ENCODE data around the gene FOXP1.
"Not testable (repeated sequence)": the region's sequence is repeated elsewhere in the genome, so short reads cannot be mapped to it uniquely, and the experiment has no call there.

FOXP1 gene

GRCh38 chr3:71346061-71346460 lies 237.5 kb downstream of the FOXP1 start:
- no peak for DNase-seq

GRCh38 chr3:71345429-71346040 lies 238.0 kb downstream of the FOXP1 start:
- DNase-seq = no peak

GRCh38 chr3:71341721-71342120 lies 241.8 kb downstream of the FOXP1 start:
- no peak for DNase-seq

- DNase-seq = no peak
These were observed 244.5 kb downstream of the FOXP1 start for GRCh38 chr3:71339049-71339448.

DNA sequence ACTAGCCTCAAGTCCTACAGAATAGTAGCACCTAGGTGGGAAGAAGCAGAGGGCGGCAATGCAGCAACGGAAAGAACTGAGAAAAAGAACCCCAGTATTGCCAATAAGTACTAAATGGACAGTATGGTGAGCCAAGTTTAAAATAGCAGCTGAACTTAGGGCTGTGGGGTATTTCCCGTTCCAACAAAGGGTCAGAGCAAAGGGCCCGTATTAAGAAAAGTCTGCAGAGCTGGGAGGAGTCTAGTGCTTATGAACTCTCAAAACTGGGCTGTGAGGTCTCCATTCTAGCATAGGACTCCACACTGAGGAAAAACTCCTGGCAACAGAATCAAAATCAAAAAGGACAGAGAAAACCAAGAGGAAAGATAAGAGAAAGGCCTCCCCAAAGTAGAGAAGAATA lies 250.7 kb downstream of the FOXP1 start:
- no peak for DNase-seq

DNA sequence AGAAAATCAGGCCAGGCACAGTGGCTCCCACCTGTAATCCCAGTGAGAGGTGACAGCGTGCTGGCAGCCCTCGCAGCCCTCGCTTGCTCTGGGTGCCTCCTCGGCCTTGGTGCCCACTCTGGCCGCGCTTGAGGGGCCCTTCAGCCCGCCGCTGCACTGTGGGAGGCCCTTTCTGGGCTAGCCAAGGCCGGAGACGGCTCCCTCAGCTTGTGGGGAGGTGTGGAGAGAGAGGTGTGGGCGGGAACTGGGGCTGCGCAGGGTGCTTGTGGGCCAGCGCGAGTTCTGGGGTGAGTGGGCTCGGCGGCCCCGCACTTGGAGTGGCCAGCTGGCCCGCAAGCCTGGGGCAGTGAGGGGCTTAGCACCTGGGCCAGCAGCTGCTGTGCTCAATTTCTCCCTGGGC lies 252.6 kb downstream of the FOXP1 start:
- no peak for DNase-seq

GRCh38 chr3:71330505-71330904 lies 253.0 kb downstream of the FOXP1 start:
- DNase-seq = no peak

GRCh38 chr3:71329817-71330216 lies 253.7 kb downstream of the FOXP1 start:
- DNase-seq = no peak

DNA sequence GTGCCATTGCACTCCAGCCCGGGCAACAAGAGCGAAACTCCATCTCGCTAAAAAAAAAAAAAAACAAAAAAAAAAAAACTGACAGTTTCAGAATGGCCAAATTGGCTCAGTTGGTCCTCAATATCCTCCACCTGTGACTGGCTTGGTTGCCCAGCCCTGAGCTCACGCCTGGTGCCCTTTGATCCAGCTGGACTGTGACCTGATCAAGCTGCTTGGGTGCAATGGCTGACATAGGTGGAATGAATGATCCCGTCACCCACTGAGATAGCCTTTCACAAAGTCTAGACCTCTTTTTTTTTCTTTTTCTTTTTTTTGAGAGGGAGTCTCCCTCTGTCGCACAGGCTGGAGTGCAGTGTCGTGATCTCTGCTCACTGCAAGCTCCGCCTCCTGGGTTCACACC lies 254.6 kb downstream of the FOXP1 start:
- no peak for DNase-seq

DNA sequence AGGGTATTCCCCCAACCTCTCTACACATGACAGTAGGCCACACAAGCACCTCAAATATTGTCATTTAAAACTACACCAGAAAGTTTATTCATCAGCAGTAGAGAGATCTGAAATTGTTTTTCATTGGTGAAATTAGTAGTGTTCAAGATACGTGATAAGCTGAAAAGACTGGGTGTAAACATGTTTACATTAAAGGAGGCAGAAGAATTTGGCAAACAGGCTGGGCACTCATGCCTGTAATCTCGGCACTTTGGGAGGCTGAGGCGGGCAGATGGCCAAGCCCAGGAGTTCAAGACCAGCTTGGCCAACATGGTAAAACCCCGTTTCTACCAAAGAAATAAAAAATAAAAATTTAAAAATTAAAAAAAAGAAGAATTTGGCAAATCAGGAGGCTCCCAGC lies 255.6 kb downstream of the FOXP1 start:
- no peak for DNase-seq

DNA sequence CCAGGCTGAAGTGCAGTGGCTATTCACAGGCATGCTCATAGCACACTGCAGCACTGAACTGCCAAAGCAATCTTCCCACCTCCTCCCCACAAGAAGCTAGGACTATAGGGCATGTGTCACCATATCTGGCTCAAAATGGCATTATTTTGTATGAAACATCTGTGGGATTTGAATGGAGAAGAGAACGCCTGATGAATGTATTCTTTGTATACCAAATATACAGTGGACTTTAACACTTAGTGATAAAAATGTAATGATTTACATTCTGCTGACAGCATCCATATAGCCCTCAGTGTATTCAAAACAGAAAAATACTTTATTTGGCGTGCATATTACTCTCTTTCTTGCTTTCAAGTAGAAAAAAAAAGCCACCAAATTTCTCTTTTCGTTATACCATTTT lies 257.8 kb downstream of the FOXP1 start:
- DNase-seq = no peak

- DNase-seq = not testable (repeated sequence)
These were observed 259.3 kb downstream of the FOXP1 start for GRCh38 chr3:71324224-71324623.

- DNase-seq = no peak
These were observed 260.0 kb downstream of the FOXP1 start for GRCh38 chr3:71323558-71323957.

- DNase-seq = no peak
These were observed 261.4 kb downstream of the FOXP1 start for GRCh38 chr3:71322154-71322553.

DNA sequence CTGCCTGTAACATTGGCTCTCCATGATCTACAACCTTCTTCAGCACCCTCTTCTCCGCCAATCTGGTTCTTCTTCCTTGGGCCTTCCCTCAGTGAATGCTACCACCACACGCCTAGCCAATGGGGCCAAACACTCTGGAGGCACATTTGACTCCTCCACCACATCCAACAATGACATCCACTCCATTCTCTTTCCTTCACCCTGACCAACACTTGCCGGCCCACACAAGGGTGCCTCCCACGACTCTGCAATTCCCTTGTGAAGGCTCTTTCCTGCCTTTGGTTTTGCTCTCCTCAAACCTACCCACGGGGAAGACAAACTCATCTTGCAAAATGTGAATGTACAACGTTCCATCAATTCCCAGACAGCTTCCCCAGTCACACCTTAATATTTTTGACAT lies 263.8 kb downstream of the FOXP1 start:
- DNase-seq = no peak

DNA sequence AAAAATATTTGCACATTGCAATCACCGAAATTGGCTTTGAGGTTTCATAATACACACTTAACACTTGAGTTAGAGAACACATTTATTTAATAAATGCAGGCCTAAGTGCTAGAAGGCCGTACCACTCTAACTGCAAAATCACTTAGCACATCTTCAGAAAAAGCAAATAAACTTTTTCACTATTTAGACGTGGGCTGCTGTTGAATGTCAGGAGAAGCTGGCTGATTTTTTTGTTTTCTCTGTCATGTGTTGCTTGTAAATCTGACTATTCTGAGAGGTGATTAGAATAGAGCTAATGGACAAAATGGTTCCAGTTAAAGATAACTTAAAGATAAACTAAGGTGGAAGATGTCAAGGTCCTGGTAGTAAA lies 265.1 kb downstream of the FOXP1 start:
- DNase-seq = no peak

DNA sequence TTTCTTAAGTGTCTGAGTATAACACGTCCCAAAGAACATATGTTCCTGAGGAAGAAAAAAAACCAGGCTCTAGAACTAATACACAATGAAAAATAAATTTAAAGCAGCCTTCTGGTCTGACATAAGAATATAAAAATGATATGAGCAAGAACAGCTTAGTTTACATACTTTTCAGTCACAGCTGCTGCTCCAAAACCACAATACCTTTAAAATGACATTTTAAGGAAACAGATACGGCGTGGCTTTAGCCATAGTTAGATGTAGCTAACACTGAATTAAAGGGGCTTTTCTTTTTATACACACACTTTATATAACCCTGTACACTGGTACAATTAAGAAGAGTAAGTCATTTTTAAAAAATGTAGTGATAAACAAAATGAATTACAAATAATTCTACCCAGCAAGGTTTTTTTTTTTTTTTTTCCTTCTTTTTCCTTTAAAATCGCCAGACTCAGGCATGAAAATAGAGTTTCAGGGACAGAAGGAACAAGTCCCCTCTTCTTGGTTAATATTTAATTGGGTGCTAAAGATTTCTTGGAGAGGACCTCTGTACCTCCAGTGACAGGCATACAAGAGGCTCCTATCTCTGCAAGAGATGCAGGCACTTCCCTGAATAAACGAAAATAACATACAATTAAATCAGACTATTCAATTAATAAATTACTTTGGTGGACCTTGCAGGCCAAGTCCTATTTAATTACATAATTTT lies 265.6 kb downstream of the FOXP1 start:
- DNase-seq = no peak

DNA sequence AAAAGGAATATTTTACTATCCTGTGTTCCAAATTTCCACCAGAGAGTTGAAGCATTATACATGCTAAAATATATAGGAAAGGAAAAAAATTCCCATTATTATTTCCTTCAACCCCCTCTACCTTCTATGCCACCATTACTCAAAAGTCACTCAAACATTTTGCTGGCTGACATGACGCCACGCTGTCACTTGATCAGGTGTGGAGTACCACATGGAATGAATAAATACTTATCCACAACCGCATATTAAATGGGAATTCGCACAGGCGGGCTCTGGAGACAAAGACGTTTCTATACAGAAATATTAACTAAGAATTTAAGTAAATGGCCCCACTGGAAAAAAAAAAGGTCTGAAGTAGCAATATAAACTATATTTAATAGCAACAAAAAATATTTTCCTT lies 266.4 kb downstream of the FOXP1 start:
- DNase-seq = no peak

- DNase-seq = no peak
These were observed 267.3 kb downstream of the FOXP1 start for GRCh38 chr3:71316066-71316777.

- no peak for DNase-seq
These were observed 268.1 kb downstream of the FOXP1 start for GRCh38 chr3:71315431-71315830.

DNA sequence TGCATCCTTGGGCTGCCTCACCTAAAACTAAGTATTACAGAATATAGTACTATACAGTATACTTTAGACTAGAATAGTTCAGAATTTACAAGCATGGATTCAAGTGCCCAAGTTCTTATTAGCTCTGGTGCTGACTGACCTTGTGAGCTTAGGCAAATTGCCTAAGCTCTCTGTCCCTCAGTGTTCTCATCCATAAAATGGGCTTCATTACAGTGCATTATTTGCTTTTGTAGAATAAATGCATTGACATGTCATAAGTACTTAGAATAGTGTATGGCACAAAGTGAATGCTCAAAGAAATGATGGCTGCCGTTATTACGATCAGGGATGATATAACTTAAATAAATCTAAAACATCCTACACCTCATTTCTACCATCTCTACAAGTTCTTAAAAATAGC lies 269.7 kb downstream of the FOXP1 start:
- no peak for DNase-seq

DNA sequence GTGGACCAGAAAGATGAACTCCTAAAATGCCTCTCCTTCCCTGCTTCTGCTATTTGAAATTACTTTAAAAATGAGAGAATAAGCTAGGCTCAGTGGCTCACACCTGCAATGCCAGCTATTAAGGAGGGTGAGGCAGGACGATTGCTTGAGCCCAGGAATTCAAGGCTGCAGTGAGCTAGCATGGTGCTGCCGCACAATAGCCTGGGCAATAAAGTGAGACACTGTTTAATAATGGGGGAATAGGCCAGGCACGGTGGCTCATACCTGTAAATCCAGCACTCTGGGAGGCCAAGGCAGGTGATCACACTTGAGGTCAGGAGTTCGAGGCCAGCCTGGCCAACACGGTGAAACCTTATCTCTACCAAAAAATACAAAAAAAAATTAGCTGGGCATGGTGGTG lies 271.1 kb downstream of the FOXP1 start:
- no peak for DNase-seq

- no peak for DNase-seq
These were observed 271.9 kb downstream of the FOXP1 start for GRCh38 chr3:71311661-71312046.

All from nucleus accumbens (tissue), 56 donors.